ENCODE measurements around the gene SNTB2.
"Not testable (repeated sequence)": the region's sequence is repeated elsewhere in the genome, so short reads cannot be mapped to it uniquely, and the experiment has no call there.

The SNTB2 gene

GRCh38 chr16:69291657-69292056 lies 104.7 kb downstream of the SNTB2 start:
- H3K79me2 ChIP-seq (ENCODE audit: control insufficient read depth, insufficient read depth, low read length, poor library complexity); H2BK12ac ChIP-seq (ENCODE audit: low read length); H2BK5ac ChIP-seq (ENCODE audit: low read depth, low read length, poor library complexity); H3K4me2 ChIP-seq (ENCODE audit: low read length); H3K27ac ChIP-seq (ENCODE audit: low read depth, low read length); H3K79me1 ChIP-seq (ENCODE audit: low read length); H2AK5ac ChIP-seq (ENCODE audit: low read length); H2AFZ ChIP-seq (ENCODE audit: insufficient read depth, low read length, poor library complexity); H3K18ac ChIP-seq (ENCODE audit: low read length); H4K12ac ChIP-seq (ENCODE audit: low read depth, low read length); H3K14ac ChIP-seq (ENCODE audit: low read length); H4K91ac ChIP-seq (ENCODE audit: low read depth, low read length); H3K27me3 ChIP-seq (ENCODE audit: insufficient read depth, low read length); H3K4ac ChIP-seq (ENCODE audit: low read depth, low read length); H3K4me3 ChIP-seq (ENCODE audit: low read depth, low read length); DNase-seq; H3K23ac ChIP-seq (ENCODE audit: low read length); H3K4me1 ChIP-seq (ENCODE audit: control insufficient read depth in 1 of 2, insufficient read depth in 2 of 2, low read length in 2 of 2); H4K8ac ChIP-seq (ENCODE audit: low read depth, low read length); H3K9ac ChIP-seq (ENCODE audit: low read length); H3K36me3 ChIP-seq (ENCODE audit: control insufficient read depth in 1 of 2, insufficient read depth in 2 of 2, low read length in 2 of 2); H3K9me3 ChIP-seq (ENCODE audit: insufficient read depth, low read depth, low read length); H2BK120ac ChIP-seq (ENCODE audit: insufficient read depth, low read length, poor library complexity): not testable (repeated sequence)
- no CpG with 5 or more reads among the region's 9 CpGs for WGBS (ENCODE audit: extremely low coverage, insufficient coverage, insufficient read length)

- Histone ChIP-seq H3K18ac (ENCODE audit: low read length) (no peak overlapping the region), H2BK12ac (ENCODE audit: low read length) (no peak overlapping the region), H3K27me3 (ENCODE audit: insufficient read depth, low read length) (no peaks in the 10 kb centered on the region), H3K79me1 (ENCODE audit: low read length) (no peaks in the 10 kb centered on the region), H3K9me3 (ENCODE audit: insufficient read depth, low read depth, low read length) (no peaks in the 10 kb centered on the region), H3K9ac (ENCODE audit: low read length) (no peak overlapping the region), H4K91ac (ENCODE audit: low read depth, low read length) (no peak overlapping the region), H3K4me1 (ENCODE audit: control insufficient read depth in 1 of 2, insufficient read depth in 2 of 2, low read length in 2 of 2) (peaks cover 0 to 2% of the 10 kb centered on the region in 2 experiments), H4K12ac (ENCODE audit: low read depth, low read length) (no peak overlapping the region), H3K36me3 (ENCODE audit: control insufficient read depth in 1 of 2, insufficient read depth in 2 of 2, low read length in 2 of 2) (peaks cover 3 to 4% of the 10 kb centered on the region in 2 experiments), H2BK120ac (ENCODE audit: insufficient read depth, low read length, poor library complexity) (no peak overlapping the region), H3K79me2 (ENCODE audit: control insufficient read depth, insufficient read depth, low read length, poor library complexity) (no peaks in the 10 kb centered on the region), H2AK5ac (ENCODE audit: low read length) (no peak overlapping the region), H3K14ac (ENCODE audit: low read length) (no peak overlapping the region), H3K4me3 (ENCODE audit: low read depth, low read length) (no peak overlapping the region), H4K8ac (ENCODE audit: low read depth, low read length) (no peak overlapping the region), H3K4me2 (ENCODE audit: low read length) (no peak overlapping the region), H2BK5ac (ENCODE audit: low read depth, low read length, poor library complexity) (no peak overlapping the region), H3K4ac (ENCODE audit: low read depth, low read length) (no peak overlapping the region), H2AFZ (ENCODE audit: insufficient read depth, low read length, poor library complexity) (no peak overlapping the region), H3K23ac (ENCODE audit: low read length) (no peak overlapping the region), H3K27ac (ENCODE audit: low read depth, low read length) (no peak overlapping the region)
- no peak for DNase-seq
- WGBS (ENCODE audit: extremely low coverage, insufficient coverage, insufficient read length), result no CpG with 5 or more reads among the region's 3 CpGs
These were observed 106.4 kb downstream of the SNTB2 start for GRCh38 chr16:69293401-69293800.

GRCh38 chr16:69294051-69294450 lies 107.1 kb downstream of the SNTB2 start:
- H3K36me3 ChIP-seq (ENCODE audit: control insufficient read depth in 1 of 2, insufficient read depth in 2 of 2, low read length in 2 of 2), result peaks cover 3 to 4% of the 10 kb centered on the region in 2 experiments
- no peak overlapping the region for H2BK5ac ChIP-seq (ENCODE audit: low read depth, low read length, poor library complexity)
- no peak overlapping the region for H2BK120ac ChIP-seq (ENCODE audit: insufficient read depth, low read length, poor library complexity)
- H4K91ac ChIP-seq (ENCODE audit: low read depth, low read length), result no peak overlapping the region
- no peaks in the 10 kb centered on the region for H3K9me3 ChIP-seq (ENCODE audit: insufficient read depth, low read depth, low read length)
- no peak overlapping the region for H3K4ac ChIP-seq (ENCODE audit: low read depth, low read length)
- H3K4me2 ChIP-seq (ENCODE audit: low read length), result no peak overlapping the region
- H3K79me2 ChIP-seq (ENCODE audit: control insufficient read depth, insufficient read depth, low read length, poor library complexity), result no peaks in the 10 kb centered on the region
- H3K79me1 ChIP-seq (ENCODE audit: low read length), result no peaks in the 10 kb centered on the region
- DNase-seq, result peak; percentile 83 to 91
- peaks cover 0 to 2% of the 10 kb centered on the region in 2 experiments for H3K4me1 ChIP-seq (ENCODE audit: control insufficient read depth in 1 of 2, insufficient read depth in 2 of 2, low read length in 2 of 2)
- H3K23ac ChIP-seq (ENCODE audit: low read length), result no peak overlapping the region
- H2AK5ac ChIP-seq (ENCODE audit: low read length), result no peak overlapping the region
- no peak overlapping the region for H3K9ac ChIP-seq (ENCODE audit: low read length)
- WGBS (ENCODE audit: extremely low coverage, insufficient coverage, insufficient read length), result no CpG with 5 or more reads among the region's 1 CpG
- H3K4me3 ChIP-seq (ENCODE audit: low read depth, low read length), result no peak overlapping the region
- no peak overlapping the region for H4K8ac ChIP-seq (ENCODE audit: low read depth, low read length)
- no peak overlapping the region for H3K18ac ChIP-seq (ENCODE audit: low read length)
- H2BK12ac ChIP-seq (ENCODE audit: low read length), result no peak overlapping the region
- no peaks in the 10 kb centered on the region for H3K27me3 ChIP-seq (ENCODE audit: insufficient read depth, low read length)
- no peak overlapping the region for H3K27ac ChIP-seq (ENCODE audit: low read depth, low read length)
- no peak overlapping the region for H3K14ac ChIP-seq (ENCODE audit: low read length)
- no peak overlapping the region for H2AFZ ChIP-seq (ENCODE audit: insufficient read depth, low read length, poor library complexity)
- no peak overlapping the region for H4K12ac ChIP-seq (ENCODE audit: low read depth, low read length)

DNA sequence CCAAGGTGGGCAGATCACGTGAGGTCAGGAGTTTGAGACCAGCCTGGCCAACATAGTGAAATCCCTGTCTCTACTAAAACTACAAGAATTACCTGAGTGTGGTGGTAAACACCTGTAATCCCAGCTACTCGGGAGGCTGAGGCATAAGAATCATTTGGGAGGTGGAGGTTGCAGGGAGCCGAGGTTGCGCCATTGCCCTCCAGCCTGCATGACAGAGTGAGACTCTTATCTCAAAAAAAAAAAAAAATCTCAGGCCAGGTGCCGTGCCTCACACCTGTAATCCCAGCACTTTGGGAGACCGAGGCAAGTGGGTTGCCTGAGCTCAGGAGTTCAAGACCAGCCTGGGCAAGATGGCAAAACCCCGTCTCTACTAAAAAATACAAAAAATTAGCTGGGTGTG lies 109.8 kb downstream of the SNTB2 start:
- not testable (repeated sequence) for H2AK5ac ChIP-seq (ENCODE audit: low read length); H4K12ac ChIP-seq (ENCODE audit: low read depth, low read length); H3K18ac ChIP-seq (ENCODE audit: low read length); H4K91ac ChIP-seq (ENCODE audit: low read depth, low read length); H3K79me2 ChIP-seq (ENCODE audit: control insufficient read depth, insufficient read depth, low read length, poor library complexity); H3K79me1 ChIP-seq (ENCODE audit: low read length); H2BK120ac ChIP-seq (ENCODE audit: insufficient read depth, low read length, poor library complexity); H3K9ac ChIP-seq (ENCODE audit: low read length); H3K4me3 ChIP-seq (ENCODE audit: low read depth, low read length); H4K8ac ChIP-seq (ENCODE audit: low read depth, low read length); H3K4me1 ChIP-seq (ENCODE audit: control insufficient read depth in 1 of 2, insufficient read depth in 2 of 2, low read length in 2 of 2); H3K36me3 ChIP-seq (ENCODE audit: control insufficient read depth in 1 of 2, insufficient read depth in 2 of 2, low read length in 2 of 2); H3K27me3 ChIP-seq (ENCODE audit: insufficient read depth, low read length); H3K4me2 ChIP-seq (ENCODE audit: low read length); H3K27ac ChIP-seq (ENCODE audit: low read depth, low read length); H3K14ac ChIP-seq (ENCODE audit: low read length); H3K4ac ChIP-seq (ENCODE audit: low read depth, low read length); H2BK5ac ChIP-seq (ENCODE audit: low read depth, low read length, poor library complexity); H2BK12ac ChIP-seq (ENCODE audit: low read length); H3K9me3 ChIP-seq (ENCODE audit: insufficient read depth, low read depth, low read length); H2AFZ ChIP-seq (ENCODE audit: insufficient read depth, low read length, poor library complexity); H3K23ac ChIP-seq (ENCODE audit: low read length)
- DNase-seq, result peak; percentile 75 to 83
- no CpG with 5 or more reads among the region's 7 CpGs for WGBS (ENCODE audit: extremely low coverage, insufficient coverage, insufficient read length)
